Loucy (cell line): Measurements from ENCODE around the gene BRINP3.

Experiments
- H2AFZ ChIP-seq: fragments of 200-600 bp; sonication (generic); 2 replicates; pipeline ENCODE4 v1.6.0; 2016; ENCODE audit warnings: antibody characterized with exemption, mild to moderate bottlenecking, low read length, moderate library complexity
- H3F3A ChIP-seq: fragments of 200-600 bp; 2 replicates; pipeline ENCODE4 v1.6.0; 2016; ENCODE audit warnings: antibody characterized with exemption, low read depth, mild to moderate bottlenecking
- H3K27me3 ChIP-seq: fragments of 200-600 bp; sonication (generic); 2 replicates; pipeline ENCODE4 v1.6.1; 2014; ENCODE audit warnings: low read length, mild to moderate bottlenecking; ENCODE audit not compliant: insufficient read depth, poor library complexity, severe bottlenecking
- H3K36me3 ChIP-seq: fragments of 200-600 bp; sonication (generic); 2 replicates; pipeline ENCODE4 v1.6.1; 2016; ENCODE audit warnings: low read length; ENCODE audit not compliant: insufficient read depth
- H3K4me1 ChIP-seq: fragments of 200-600 bp; sonication (generic); 2 replicates; pipeline ENCODE4 v1.5.1; 2014; ENCODE audit warnings: low read length, mild to moderate bottlenecking; ENCODE audit not compliant: insufficient read depth, poor library complexity, severe bottlenecking
- H3K4me2 ChIP-seq: fragments of 200-600 bp; sonication (generic); 2 replicates; pipeline ENCODE4 v1.6.0; 2014; ENCODE audit warnings: antibody characterized with exemption, low read length, low read depth, mild to moderate bottlenecking; ENCODE audit not compliant: poor library complexity, severe bottlenecking
- H3K4me3 ChIP-seq: fragments of 200-600 bp; sonication (generic); 2 replicates; pipeline ENCODE4 v1.5.1; 2014; ENCODE audit warnings: low read length, mild to moderate bottlenecking, mixed read lengths; ENCODE audit not compliant: poor library complexity, severe bottlenecking
- H3K79me2 ChIP-seq: fragments of 200-600 bp; sonication (generic); 2 replicates; pipeline ENCODE4 v1.6.1; 2014; ENCODE audit warnings: low read length; ENCODE audit not compliant: insufficient read depth
- H3K9ac ChIP-seq: fragments of 200-600 bp; sonication (generic); 2 replicates; pipeline ENCODE4 v1.6.0; 2014; ENCODE audit warnings: mild to moderate bottlenecking, low read depth, low read length, moderate library complexity; ENCODE audit not compliant: poor library complexity, severe bottlenecking
- H3K9me2 ChIP-seq: fragments of 200-600 bp; sonication (generic); replicated peaks from 2 replicates; pipeline ENCODE4 v1.6.1; 2016; ENCODE audit warnings: low read depth, low read length, mixed read lengths
- H3K9me3 ChIP-seq: fragments of 200-600 bp; sonication (generic); 2 replicates; pipeline ENCODE4 v1.6.1; 2014; ENCODE audit warnings: mild to moderate bottlenecking, antibody characterized with exemption, low read length, low read depth; ENCODE audit not compliant: insufficient read depth
- H4K20me1 ChIP-seq: fragments of 200-600 bp; sonication (generic); 2 replicates; pipeline ENCODE4 v1.6.0; 2014; ENCODE audit warnings: antibody characterized with exemption, low read length, mild to moderate bottlenecking; ENCODE audit not compliant: insufficient read depth, poor library complexity, severe bottlenecking
- CTCF ChIP-seq: fragments of 200-600 bp; sonication (generic); conservative IDR thresholded peaks from 2 replicates; pipeline ENCODE4 v1.5.1; 2014; ENCODE audit warnings: mild to moderate bottlenecking, antibody characterized with exemption, low read length
- EZH2phosphoT487 ChIP-seq: fragments of 200-600 bp; IDR thresholded peaks from 2 replicates; pipeline ENCODE4 v1.6.1; 2018; ENCODE audit warnings: antibody characterized with exemption, mild to moderate bottlenecking, moderate library complexity, borderline replicate concordance

Gene BRINP3

GRCh38 chr1:190365283-190365682 lies 112.4 kb downstream of the BRINP3 start:
- Histone ChIP-seq H2AFZ (no peak overlapping the region), H3K4me3 (no peak overlapping the region), H3K79me2 (no peaks in the 10 kb centered on the region), H3K9me3 (peaks cover 3% of the 10 kb centered on the region; the same call in 1 of the 2 replicates), H3K4me1 (no peaks in the 10 kb centered on the region), H3K4me2 (no peak overlapping the region), H3K9me2 (no peaks in the 10 kb centered on the region), H3K36me3 (no peaks in the 10 kb centered on the region), H3F3A (no peaks in the 10 kb centered on the region), H4K20me1 (no peaks in the 10 kb centered on the region), H3K9ac (no peak overlapping the region), H3K27me3 (no peaks in the 10 kb centered on the region)
- no peak for TF ChIP-seq EZH2phosphoT487
- TF ChIP-seq CTCF, result no peak

- H3K9me3 ChIP-seq, result no peaks in the 10 kb centered on the region
- no peaks in the 10 kb centered on the region for H3K27me3 ChIP-seq
- H3K36me3 ChIP-seq, result no peaks in the 10 kb centered on the region
- no peaks in the 10 kb centered on the region for H3K79me2 ChIP-seq
- H3K9ac ChIP-seq, result no peak overlapping the region
- H4K20me1 ChIP-seq, result no peaks in the 10 kb centered on the region
- no peak overlapping the region for H3K4me3 ChIP-seq
- no peaks in the 10 kb centered on the region for H3K9me2 ChIP-seq
- no peak overlapping the region for H3K4me2 ChIP-seq
- H3F3A ChIP-seq, result no peaks in the 10 kb centered on the region
- H3K4me1 ChIP-seq, result no peaks in the 10 kb centered on the region
- TF ChIP-seq EZH2phosphoT487, result no peak
- no peak for TF ChIP-seq CTCF
- H2AFZ ChIP-seq, result no peak overlapping the region
Measured at GRCh38 chr1:190353538-190354101, 124.0 kb downstream of the BRINP3 start.

GRCh38 chr1:190344454-190344853 lies 133.2 kb downstream of the BRINP3 start:
- Histone ChIP-seq H3K4me2 (no peak overlapping the region), H3K9me3 (no peaks in the 10 kb centered on the region), H4K20me1 (no peaks in the 10 kb centered on the region), H3K79me2 (no peaks in the 10 kb centered on the region), H3K9me2 (no peaks in the 10 kb centered on the region), H3F3A (no peaks in the 10 kb centered on the region), H3K27me3 (no peaks in the 10 kb centered on the region), H3K9ac (no peak overlapping the region), H3K36me3 (no peaks in the 10 kb centered on the region), H3K4me1 (no peaks in the 10 kb centered on the region), H3K4me3 (no peak overlapping the region), H2AFZ (no peak overlapping the region)
- TF ChIP-seq CTCF (no peak), EZH2phosphoT487 (no peak)
